Measurements from ENCODE around the gene AFF1.
"Not testable (repeated sequence)": the region's sequence is repeated elsewhere in the genome, so short reads cannot be mapped to it uniquely, and the experiment has no call there.

AFF1 gene

GRCh38 chr4:87006676-87007527 lies 72.1 kb downstream of the AFF1 start:
- DNase-seq (ENCODE audit: insufficient read length, low spot score) = peak; percentile 51
- peak; percentile 88 for FAIRE-seq
- peak; percentile 98 for TF ChIP-seq POLR2AphosphoS5 (IDR thresholded peaks at IDR 0.05; ENCODE audit: low read depth, low read length)
- peak; percentile 96 for TF ChIP-seq TAF1 (IDR thresholded peaks at IDR 0.05; ENCODE audit: low read depth, low read length)
- no peak for TF ChIP-seq SPI1 (IDR thresholded peaks at IDR 0.05; ENCODE audit: low read depth, low read length)
- TF ChIP-seq POU2F2 (IDR thresholded peaks at IDR 0.05; ENCODE audit: low read depth, low read length) = peak; percentile 93
- peak; percentile 98 for TF ChIP-seq POLR2A (IDR thresholded peaks at IDR 0.05; ENCODE audit: low read depth, low read length)

GRCh38 chr4:87007528-87008446 lies 73.0 kb downstream of the AFF1 start:
- no peak for DNase-seq (ENCODE audit: insufficient read length, low spot score)
- peak; percentile 38 for FAIRE-seq

GRCh38 chr4:87009095-87009648 lies 74.4 kb downstream of the AFF1 start:
- DNase-seq (ENCODE audit: insufficient read length, low spot score) (no peak), FAIRE-seq (peak; percentile 72)

More at GRCh38 chr4:87007528-87008446, 73.0 kb downstream of the AFF1 start:
- no peak for TF ChIP-seq POLR2A (IDR thresholded peaks at IDR 0.05; ENCODE audit: low read depth, low read length)
- no peak for TF ChIP-seq POU2F2 (IDR thresholded peaks at IDR 0.05; ENCODE audit: low read depth, low read length)
- TF ChIP-seq SPI1 (IDR thresholded peaks at IDR 0.05; ENCODE audit: low read depth, low read length) = no peak
- no peak for TF ChIP-seq TAF1 (IDR thresholded peaks at IDR 0.05; ENCODE audit: low read depth, low read length)
- no peak for TF ChIP-seq POLR2AphosphoS5 (IDR thresholded peaks at IDR 0.05; ENCODE audit: low read depth, low read length)
- TF ChIP-seq PAX5 (IDR thresholded peaks at IDR 0.05; ENCODE audit: insufficient read depth, low read length, severe bottlenecking) = no peak

GRCh38 chr4:87010192-87010591 lies 75.4 kb downstream of the AFF1 start:
- DNase-seq (ENCODE audit: insufficient read length, low spot score) (no peak), FAIRE-seq (no peak)
- TF ChIP-seq PAX5 (IDR thresholded peaks at IDR 0.05; ENCODE audit: insufficient read depth, low read length, severe bottlenecking) (no peak), TAF1 (IDR thresholded peaks at IDR 0.05; ENCODE audit: low read depth, low read length) (no peak), POU2F2 (IDR thresholded peaks at IDR 0.05; ENCODE audit: low read depth, low read length) (no peak), SPI1 (IDR thresholded peaks at IDR 0.05; ENCODE audit: low read depth, low read length) (no peak)

More at GRCh38 chr4:87009095-87009648, 74.4 kb downstream of the AFF1 start:
- TF ChIP-seq POLR2AphosphoS5 (IDR thresholded peaks at IDR 0.05; ENCODE audit: low read depth, low read length) (no peak), SPI1 (IDR thresholded peaks at IDR 0.05; ENCODE audit: low read depth, low read length) (peak; percentile 88)

- TF ChIP-seq SPI1 (IDR thresholded peaks at IDR 0.05; ENCODE audit: low read depth, low read length) (no peak), POU2F2 (IDR thresholded peaks at IDR 0.05; ENCODE audit: low read depth, low read length) (no peak), POLR2AphosphoS5 (IDR thresholded peaks at IDR 0.05; ENCODE audit: low read depth, low read length) (no peak), PAX5 (IDR thresholded peaks at IDR 0.05; ENCODE audit: insufficient read depth, low read length, severe bottlenecking) (no peak), TAF1 (IDR thresholded peaks at IDR 0.05; ENCODE audit: low read depth, low read length) (no peak), POLR2A (IDR thresholded peaks at IDR 0.05; ENCODE audit: low read depth, low read length) (no peak)
- no peak for DNase-seq (ENCODE audit: insufficient read length, low spot score)
- no peak for FAIRE-seq
Measured at GRCh38 chr4:87011340-87012034, 76.7 kb downstream of the AFF1 start.

GRCh38 chr4:87012265-87012953 lies 77.6 kb downstream of the AFF1 start:
- no peak for FAIRE-seq
- no peak for DNase-seq (ENCODE audit: insufficient read length, low spot score)
- no peak for TF ChIP-seq PAX5 (IDR thresholded peaks at IDR 0.05; ENCODE audit: insufficient read depth, low read length, severe bottlenecking)
- TF ChIP-seq POU2F2 (IDR thresholded peaks at IDR 0.05; ENCODE audit: low read depth, low read length) = no peak
- no peak for TF ChIP-seq TAF1 (IDR thresholded peaks at IDR 0.05; ENCODE audit: low read depth, low read length)

GRCh38 chr4:87012954-87013308 lies 78.1 kb downstream of the AFF1 start:
- DNase-seq (ENCODE audit: insufficient read length, low spot score); FAIRE-seq: not testable (repeated sequence)

- FAIRE-seq (no peak), DNase-seq (ENCODE audit: insufficient read length, low spot score) (no peak)
- TF ChIP-seq POLR2A (IDR thresholded peaks at IDR 0.05; ENCODE audit: low read depth, low read length) (no peak), SPI1 (IDR thresholded peaks at IDR 0.05; ENCODE audit: low read depth, low read length) (no peak), POU2F2 (IDR thresholded peaks at IDR 0.05; ENCODE audit: low read depth, low read length) (no peak), TAF1 (IDR thresholded peaks at IDR 0.05; ENCODE audit: low read depth, low read length) (no peak), PAX5 (IDR thresholded peaks at IDR 0.05; ENCODE audit: insufficient read depth, low read length, severe bottlenecking) (no peak), POLR2AphosphoS5 (IDR thresholded peaks at IDR 0.05; ENCODE audit: low read depth, low read length) (no peak)
Measured at GRCh38 chr4:87014284-87014782, 79.5 kb downstream of the AFF1 start.

- TF ChIP-seq PAX5 (IDR thresholded peaks at IDR 0.05; ENCODE audit: insufficient read depth, low read length, severe bottlenecking) (no peak), POLR2A (IDR thresholded peaks at IDR 0.05; ENCODE audit: low read depth, low read length) (no peak), POLR2AphosphoS5 (IDR thresholded peaks at IDR 0.05; ENCODE audit: low read depth, low read length) (no peak), POU2F2 (IDR thresholded peaks at IDR 0.05; ENCODE audit: low read depth, low read length) (no peak), TAF1 (IDR thresholded peaks at IDR 0.05; ENCODE audit: low read depth, low read length) (no peak), SPI1 (IDR thresholded peaks at IDR 0.05; ENCODE audit: low read depth, low read length) (no peak)
- FAIRE-seq = no peak
Measured at GRCh38 chr4:87015416-87015815, 80.6 kb downstream of the AFF1 start.

More at GRCh38 chr4:87015416-87015815, 80.6 kb downstream of the AFF1 start:
- no peak for DNase-seq (ENCODE audit: insufficient read length, low spot score)
